NB4 (cell line): ENCODE results near the gene HELB.

Experiments used
- POLR2A ChIP-seq: IDR thresholded peaks from 2 replicates; pipeline ENCODE4 v1.6.1; 2011; ENCODE audit warnings: mild to moderate bottlenecking; ENCODE audit not compliant: insufficient read length; ENCODE audit errors: extremely low read depth
- TF ChIP-seq, protein P1 (sequence below): IDR thresholded peaks from one replicate; pipeline ENCODE4 v1.5.1; 2012; ENCODE audit warnings: low read depth, low read length
- TF ChIP-seq, protein P2 (sequence below): IDR thresholded peaks from 2 replicates; pipeline ENCODE4 v1.6.1; 2011; ENCODE audit warnings: low read depth, low read length

DNA sequence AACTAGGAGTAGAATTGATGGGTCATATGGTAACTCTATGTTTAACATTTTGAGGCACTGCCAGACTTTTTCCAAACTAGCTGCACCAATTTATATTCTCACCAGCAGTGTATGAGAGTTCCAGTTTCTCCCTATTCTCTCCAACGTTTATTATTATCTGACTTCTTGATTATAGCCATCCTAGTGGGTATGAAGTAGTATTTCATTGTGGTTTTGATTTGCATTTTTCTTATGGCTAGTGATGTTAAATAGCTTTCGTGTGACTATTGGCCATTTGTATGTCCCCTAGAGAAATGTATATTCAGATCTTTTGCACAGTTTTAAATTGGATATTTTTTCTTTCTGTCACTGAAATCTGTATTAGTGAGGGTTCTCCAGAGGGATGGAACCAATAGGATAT is 37.8 kb downstream of the HELB start:
- no peak for TF ChIP-seq POLR2A
- TF ChIP-seq, protein P1, sequence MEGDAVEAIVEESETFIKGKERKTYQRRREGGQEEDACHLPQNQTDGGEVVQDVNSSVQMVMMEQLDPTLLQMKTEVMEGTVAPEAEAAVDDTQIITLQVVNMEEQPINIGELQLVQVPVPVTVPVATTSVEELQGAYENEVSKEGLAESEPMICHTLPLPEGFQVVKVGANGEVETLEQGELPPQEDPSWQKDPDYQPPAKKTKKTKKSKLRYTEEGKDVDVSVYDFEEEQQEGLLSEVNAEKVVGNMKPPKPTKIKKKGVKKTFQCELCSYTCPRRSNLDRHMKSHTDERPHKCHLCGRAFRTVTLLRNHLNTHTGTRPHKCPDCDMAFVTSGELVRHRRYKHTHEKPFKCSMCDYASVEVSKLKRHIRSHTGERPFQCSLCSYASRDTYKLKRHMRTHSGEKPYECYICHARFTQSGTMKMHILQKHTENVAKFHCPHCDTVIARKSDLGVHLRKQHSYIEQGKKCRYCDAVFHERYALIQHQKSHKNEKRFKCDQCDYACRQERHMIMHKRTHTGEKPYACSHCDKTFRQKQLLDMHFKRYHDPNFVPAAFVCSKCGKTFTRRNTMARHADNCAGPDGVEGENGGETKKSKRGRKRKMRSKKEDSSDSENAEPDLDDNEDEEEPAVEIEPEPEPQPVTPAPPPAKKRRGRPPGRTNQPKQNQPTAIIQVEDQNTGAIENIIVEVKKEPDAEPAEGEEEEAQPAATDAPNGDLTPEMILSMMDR: no peak
- TF ChIP-seq, protein P2, sequence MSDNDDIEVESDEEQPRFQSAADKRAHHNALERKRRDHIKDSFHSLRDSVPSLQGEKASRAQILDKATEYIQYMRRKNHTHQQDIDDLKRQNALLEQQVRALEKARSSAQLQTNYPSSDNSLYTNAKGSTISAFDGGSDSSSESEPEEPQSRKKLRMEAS: no peak
